Measurements from ENCODE around the gene KMT2A.

- TF ChIP-seq CTCF (IDR thresholded peaks at IDR 0.05), result no peak
- TF ChIP-seq POLR2A (IDR thresholded peaks at IDR 0.05), result no peak
These were observed 116.0 kb downstream of the KMT2A start for GRCh38 chr11:118552341-118552740.
